K562 (cell line): ENCODE results near the gene CYP4F12. TPM values are rescaled to one million over a fixed set of nuclear protein-coding genes. Genes with fewer than 3 reads are reported as not detected.

ENCODE experiments used
- ATAC-seq: fragments of 200-7000 bp; cut with Tn5 transposase; 3 replicates; pipeline ENCODE4 v1.9.1; 2020; ENCODE audit warnings: moderate library complexity
- BruUV-seq: library from RNA; stranded (reverse); fragments of 400-500 nt; replicated peaks from 2 replicates; lab custom pipeline; 2021; lab: Mats Ljungman, UMichigan
- CTCF ChIA-PET: fragments of 300-600 bp; formaldehyde crosslinking; extraction: SDS; loops from one replicate; lab custom pipeline; 2021; ENCODE audit warnings: low intra/inter-chr PET ratio; lab: Yijun Ruan, JAX
- POLR2A ChIA-PET: fragments of 300-600, 350-650 bp; sonication (Branson Sonifier 250); formaldehyde crosslinking; extraction: SDS; loops from one replicate; lab custom pipeline; 2021; ENCODE audit warnings: antibody characterized with exemption, inconsistent platforms; lab: Yijun Ruan, JAX
- DNase-seq, 4 experiments: peaks; one replicate each; pipeline versions ENCODE4 v3.0.0 to v3.0.0-alpha.2; 2011 to 2018; ENCODE audit warnings: low spot score in 3 of 4, mixed read lengths in 3 of 4; ENCODE audit errors: extremely low read depth in 1 of 4
- FAIRE-seq: peaks from 2 replicates; lab custom pipeline; 2011; peaks lifted over from hg19 to GRCh38; lab: Jason Lieb, UNC
- H2AFZ ChIP-seq: 2 replicates; pipeline ENCODE4 v1.6.0; 2011; ENCODE audit warnings: low read depth, low read length, control low read depth, inconsistent platforms
- H3K27ac ChIP-seq: fragments of 200-600 bp; 3 replicates; pipeline ENCODE4 v1.8.0; 2011; ENCODE audit warnings: low read depth, mild to moderate bottlenecking, control low read depth, inconsistent platforms, low read length, moderate library complexity, mixed read lengths; ENCODE audit errors: extremely low read depth
- H3K27me3 ChIP-seq, 2 experiments: fragments of 300-600 bp in 1 of 2; 2 replicates in 1 of 2; 3 replicates in 1 of 2; pipeline versions ENCODE4 v1.6.0 to v1.8.0; 2011; ENCODE audit warnings: inconsistent platforms in 2 of 2, low read length in 2 of 2, mild to moderate bottlenecking in 1 of 2, mixed read lengths in 1 of 2, moderate library complexity in 1 of 2; ENCODE audit not compliant: control insufficient read depth in 2 of 2, insufficient read depth in 2 of 2
- H3K36me3 ChIP-seq: fragments of 300-600 bp; 3 replicates; pipeline ENCODE4 v1.8.0; 2011; ENCODE audit warnings: mild to moderate bottlenecking, low read length, inconsistent platforms; ENCODE audit not compliant: control insufficient read depth, insufficient read depth
- H3K4me1 ChIP-seq, 2 experiments: fragments of 200-600 bp in 1 of 2; replicated peaks in 1 of 2; 2 replicates in 1 of 2; 3 replicates in 1 of 2; pipeline versions ENCODE4 v1.5.1 to v1.8.0; 2011; ENCODE audit warnings: inconsistent platforms in 2 of 2, low read length in 2 of 2, mild to moderate bottlenecking in 1 of 2, mixed read lengths in 1 of 2, moderate library complexity in 1 of 2; ENCODE audit not compliant: control insufficient read depth in 2 of 2, insufficient read depth in 2 of 2
- H3K4me2 ChIP-seq: 2 replicates; pipeline ENCODE4 v1.6.1; 2011; ENCODE audit warnings: low read length, control low read depth, inconsistent platforms, mixed read lengths; ENCODE audit not compliant: insufficient read depth
- H3K4me3 ChIP-seq: fragments of 200-600 bp; sonication (generic), shearing (Covaris generic); 2 replicates; pipeline ENCODE4 v1.5.1; 2016; ENCODE audit warnings: control low read depth, inconsistent platforms
- H3K79me2 ChIP-seq: fragments of 200-600 bp; 3 replicates; pipeline ENCODE4 v1.8.0; 2011; ENCODE audit warnings: low read length, inconsistent platforms; ENCODE audit not compliant: control insufficient read depth, insufficient read depth
- H3K9ac ChIP-seq, 2 experiments: 2 replicates each; pipeline versions ENCODE4 v1.6.0 to v1.6.1; 2011; ENCODE audit warnings: low read depth in 2 of 2, low read length in 2 of 2, control low read depth in 1 of 2, inconsistent platforms in 1 of 2, mild to moderate bottlenecking in 1 of 2, mixed read lengths in 1 of 2; ENCODE audit not compliant: insufficient read depth in 1 of 2
- H3K9me1 ChIP-seq: one replicate; pipeline ENCODE4 v1.6.0; 2011; ENCODE audit warnings: inconsistent platforms, mild to moderate bottlenecking, low read length, moderate library complexity; ENCODE audit not compliant: control insufficient read depth, insufficient read depth
- H3K9me3 ChIP-seq: replicated peaks from 2 replicates; pipeline ENCODE4 v1.5.1; 2011; ENCODE audit warnings: low read depth, low read length, inconsistent platforms; ENCODE audit not compliant: control insufficient read depth, insufficient read depth
- H4K20me1 ChIP-seq: replicated peaks from 2 replicates; pipeline ENCODE4 v1.6.1; 2011; ENCODE audit warnings: low read length, inconsistent platforms, mixed read lengths; ENCODE audit not compliant: control insufficient read depth, insufficient read depth
- CCAR2 ChIP-seq: fragments of 200-400 bp; formaldehyde crosslinking; IDR thresholded peaks from 2 replicates; pipeline ENCODE4 v1.6.1; 2017; ENCODE audit warnings: mild to moderate bottlenecking, low read depth, low read length
- EHMT2 ChIP-seq: fragments of 450-650 bp; IDR thresholded peaks from 2 replicates; pipeline ENCODE4 v1.6.1; 2018; ENCODE audit warnings: antibody characterized with exemption
- ELF1 ChIP-seq: fragments of 200-800 bp; sonication (Bioruptor generic); IDR thresholded peaks from 2 replicates; pipeline ENCODE4 v1.6.1; 2016; ENCODE audit warnings: missing genetic modification characterization, missing compliant biosample characterization
- FOXA1 ChIP-seq: fragments of 450-650 bp; IDR thresholded peaks from 2 replicates; pipeline ENCODE4 v1.6.1; 2016; ENCODE audit warnings: mild to moderate bottlenecking, borderline replicate concordance
- HEY1 ChIP-seq: fragments of 250-450 bp; sonication (Bioruptor Pico); IDR thresholded peaks from 2 replicates; pipeline ENCODE4 v1.5.0; 2020; ENCODE audit warnings: mild to moderate bottlenecking, moderate library complexity, borderline replicate concordance
- MIER1 ChIP-seq: fragments of 450-650 bp; IDR thresholded peaks from 2 replicates; pipeline ENCODE4 v1.6.1; 2016; ENCODE audit warnings: antibody characterized with exemption, mild to moderate bottlenecking, low read depth
- MYC ChIP-seq, 2 experiments: fragments of 250-450 bp in 1 of 2; sonication (Bioruptor Pico) in 1 of 2; IDR thresholded peaks; 2 replicates each; pipeline versions ENCODE4 v1.5.1 to v1.6.1; 2012 to 2021; ENCODE audit warnings: low read depth in 2 of 2, borderline replicate concordance in 1 of 2, improper control_type of control experiment in 1 of 2, low read length in 1 of 2, mild to moderate bottlenecking in 1 of 2, moderate library complexity in 1 of 2
- NEUROD1 ChIP-seq: fragments of 150-350 bp; IDR thresholded peaks from 2 replicates; pipeline ENCODE4 v1.6.1; 2014; ENCODE audit warnings: borderline replicate concordance, low read length, low read depth; ENCODE audit not compliant: partially characterized antibody
- RCOR1 ChIP-seq, 2 experiments: IDR thresholded peaks; 2 replicates each; pipeline ENCODE4 v1.6.1; 2012; ENCODE audit warnings: low read depth in 2 of 2, low read length in 2 of 2, borderline replicate concordance in 1 of 2, improper control_type of control experiment in 1 of 2
- TBP ChIP-seq: optimal IDR thresholded peaks from 2 replicates; pipeline ENCODE3; 2011; ENCODE audit warnings: low read depth, low read length, improper control_type of control experiment
- ZNF263 ChIP-seq: sonication (generic); formaldehyde crosslinking; IDR thresholded peaks from 2 replicates; pipeline ENCODE4 v1.8.0; 2022; ENCODE audit warnings: mild to moderate bottlenecking, missing genetic modification reagents, borderline replicate concordance
- ZNF347 ChIP-seq: fragments of 450-650 bp; formaldehyde crosslinking; IDR thresholded peaks from 2 replicates; pipeline ENCODE4 v1.4.0; 2020; ENCODE audit warnings: low read depth, mild to moderate bottlenecking, moderate library complexity
- ZNF830 ChIP-seq: fragments of 250-450 bp; sonication (Bioruptor Pico); IDR thresholded peaks from 2 replicates; pipeline ENCODE4 v1.5.0; 2021; ENCODE audit warnings: mild to moderate bottlenecking
- WGBS: fragments of 100-300 bp; shearing (Covaris generic); methylation state at CpG from one replicate; pipeline ENCODE4 v1.1.6; 2016; ENCODE audit warnings: low coverage, mixed read lengths; ENCODE audit not compliant: insufficient coverage; ENCODE audit errors: missing lambda C conversion rate; 5-methylcytosine and 5-hydroxymethylcytosine counted together
- in situ Hi-C: fragments of 300-500 bp; cut with MboI; formaldehyde crosslinking; loops from 4 replicates; pipeline ENCODE4 v1.15.0; 2018; ENCODE audit warnings: inconsistent platforms, mixed read lengths
- intact Hi-C: fragments of 100-400 bp; cut with micrococcal nuclease; formaldehyde crosslinking; loops from 2 replicates; pipeline ENCODE4 v1.14.2; 2022
- polyA plus RNA-seq, 8 experiments: library from polyadenylated mRNA; depleted of rRNA in 4 of 8; stranded (reverse) in 5 of 8; unstranded in 3 of 8; fragments of >200 nt; fragmentation: Nextera tagmentation in 2 of 8; fragmentation: Illumina TruSeq in 1 of 8; extraction: Ambion mirVana in 2 of 8; extraction: Trizol in 1 of 8; gene quantifications; 2 replicates each; pipeline versions ENCODE4 v1.2.1 to v1.2.3, GENCODE V29; 2011 to 2014; ENCODE audit warnings: inconsistent platforms in 1 of 8, missing spikeins in 1 of 8
- total RNA-seq, 7 experiments: library from RNA; depleted of rRNA in 6 of 7; stranded (reverse); fragments of >200 nt in 6 of 7; fragmentation: Illumina TruSeq in 2 of 7; extraction: Trizol in 2 of 7; gene quantifications; 2 replicates each; pipeline versions ENCODE4 v1.2.1 to v1.2.3, GENCODE V29; 2011 to 2021; ENCODE audit warnings: low replicate concordance in 1 of 7
- TF ChIP-seq, protein P1 (sequence below): sonication (generic); formaldehyde crosslinking; IDR thresholded peaks from 2 replicates; pipeline ENCODE4 v1.8.0; 2022; ENCODE audit warnings: mild to moderate bottlenecking, missing genetic modification reagents, borderline replicate concordance

Gene CYP4F12
- total and polyA plus RNA-seq, 9 of the 15 experiments (the other 6 are each of a cell fraction or from before 2014, with no cell fraction given), result not detected

- H2AFZ ChIP-seq, result no peak overlapping the region
- no peak overlapping the region for H3K4me2 ChIP-seq
- in situ Hi-C loops (loop anchor here (10.0 kb wide), 1 partner anchor 710 kb away; the partner anchor contains the start of gene SLC1A6), intact Hi-C loops (no loop called here)
- no peaks in the 10 kb centered on the region for H3K9me1 ChIP-seq
- ATAC-seq, result peak; percentile 65; the same call in 2 of the 3 replicates
- FAIRE-seq, result no peak
- DNase-seq, result peak; percentile 23 to 50 (median 34)
- WGBS, result 0% methylated on average over 9 of the region's 9 CpGs
- no peak overlapping the region for H3K4me3 ChIP-seq
- no peak overlapping the region for H3K9ac ChIP-seq
- no peaks in the 10 kb centered on the region for H3K36me3 ChIP-seq
- no peak overlapping the region for H3K27ac ChIP-seq
- no peaks in the 10 kb centered on the region for H3K79me2 ChIP-seq
- ChIA-PET CTCF (no interaction called here), POLR2A (interaction anchor here (0.7 kb wide), 1 partner anchor 339 kb away, joined by 4 read pairs; no protein-coding TSS in a partner anchor)
- H3K27me3 ChIP-seq, result no peaks in the 10 kb centered on the region; a peak in 1 of 5 replicates
- no peaks in the 10 kb centered on the region; the same call in 1 of the 2 replicates for H4K20me1 ChIP-seq
- no peaks in the 10 kb centered on the region for H3K9me3 ChIP-seq
- no TSS peak for BruUV-seq
- no peaks in the 10 kb centered on the region for H3K4me1 ChIP-seq
- TF ChIP-seq NEUROD1, result no peak
- TF ChIP-seq MIER1, result peak; percentile 89
- no peak for TF ChIP-seq TBP
- TF ChIP-seq CCAR2, result no peak
- TF ChIP-seq FOXA1, result no peak
- TF ChIP-seq RCOR1 (IDR thresholded peaks at IDR 0.05; ENCODE audit: borderline replicate concordance in 1 of 2, low read depth in 2 of 2, low read length in 2 of 2), result peak in 1 of 2 experiments; percentile 43; a peak in 1 of 4 replicates
- no peak for TF ChIP-seq HEY1 (CRISPR knock-in tag)
- TF ChIP-seq ELF1 (tag), result no peak
- no peak for TF ChIP-seq ZNF830 (CRISPR knock-in tag)
- TF ChIP-seq, protein P1, sequence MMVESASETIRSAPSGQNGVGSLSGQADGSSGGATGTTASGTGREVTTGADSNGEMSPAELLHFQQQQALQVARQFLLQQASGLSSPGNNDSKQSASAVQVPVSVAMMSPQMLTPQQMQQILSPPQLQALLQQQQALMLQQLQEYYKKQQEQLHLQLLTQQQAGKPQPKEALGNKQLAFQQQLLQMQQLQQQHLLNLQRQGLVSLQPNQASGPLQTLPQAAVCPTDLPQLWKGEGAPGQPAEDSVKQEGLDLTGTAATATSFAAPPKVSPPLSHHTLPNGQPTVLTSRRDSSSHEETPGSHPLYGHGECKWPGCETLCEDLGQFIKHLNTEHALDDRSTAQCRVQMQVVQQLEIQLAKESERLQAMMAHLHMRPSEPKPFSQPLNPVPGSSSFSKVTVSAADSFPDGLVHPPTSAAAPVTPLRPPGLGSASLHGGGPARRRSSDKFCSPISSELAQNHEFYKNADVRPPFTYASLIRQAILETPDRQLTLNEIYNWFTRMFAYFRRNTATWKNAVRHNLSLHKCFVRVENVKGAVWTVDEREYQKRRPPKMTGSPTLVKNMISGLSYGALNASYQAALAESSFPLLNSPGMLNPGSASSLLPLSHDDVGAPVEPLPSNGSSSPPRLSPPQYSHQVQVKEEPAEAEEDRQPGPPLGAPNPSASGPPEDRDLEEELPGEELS, result no peak
- TF ChIP-seq EHMT2, result peak; percentile 95
- TF ChIP-seq ZNF347 (CRISPR knock-in tag), result no peak
- 0 out of 2 replicates have a peak, but pooled peaks have one; percentile 19 for TF ChIP-seq ZNF263 (CRISPR knock-in tag)
- TF ChIP-seq MYC (IDR thresholded peaks at IDR 0.05; ENCODE audit: low read depth, low read length), result no peak
- TF ChIP-seq MYC (CRISPR knock-in tag; IDR thresholded peaks at IDR 0.05; ENCODE audit: borderline replicate concordance, low read depth), result no peak
These were observed 11.9 kb downstream of the CYP4F12 start for GRCh38 chr19:15684828-15685227.
